ENCODE measurements around the gene FSCN2.

FSCN2 gene

GRCh38 chr17:81527591-81528383 lies at the start of gene FSCN2:
FSCN2 (plus strand) TSS chr17:81528377; CDS start chr17:81528532, 155 bp downstream.
- no peak for DNase-seq (ENCODE audit: low read depth)

GRCh38 chr17:81479175-81480071 lies 48.8 kb upstream of the FSCN2 start:
- no peak for DNase-seq (ENCODE audit: low read depth)

GRCh38 chr17:81480140-81481072 lies 47.8 kb upstream of the FSCN2 start:
- peak; percentile 15 for DNase-seq (ENCODE audit: low read depth)

- peak; percentile 44 for DNase-seq (ENCODE audit: low read depth)
Observed at GRCh38 chr17:81481073-81481799, 46.9 kb upstream of the FSCN2 start.

- DNase-seq (ENCODE audit: low read depth) = no peak
Observed at GRCh38 chr17:81481815-81482505, 46.2 kb upstream of the FSCN2 start.

GRCh38 chr17:81482673-81483072 lies 45.5 kb upstream of the FSCN2 start:
- no peak for DNase-seq (ENCODE audit: low read depth)

GRCh38 chr17:81483085-81483861 lies 44.9 kb upstream of the FSCN2 start:
- no peak for DNase-seq (ENCODE audit: low read depth)

GRCh38 chr17:81483862-81484194 lies 44.3 kb upstream of the FSCN2 start:
- DNase-seq (ENCODE audit: low read depth) = no peak

- DNase-seq (ENCODE audit: low read depth) = peak; percentile 69
Observed at GRCh38 chr17:81484195-81484979, 43.8 kb upstream of the FSCN2 start.

- no peak for DNase-seq (ENCODE audit: low read depth)
Observed at GRCh38 chr17:81486199-81486810, 41.9 kb upstream of the FSCN2 start.

GRCh38 chr17:81487089-81487486 lies 41.1 kb upstream of the FSCN2 start:
- no peak for DNase-seq (ENCODE audit: low read depth)

- peak; percentile 52 for DNase-seq (ENCODE audit: low read depth)
Observed at GRCh38 chr17:81487487-81488275, 40.5 kb upstream of the FSCN2 start.

GRCh38 chr17:81488276-81488860 lies 39.8 kb upstream of the FSCN2 start:
- DNase-seq (ENCODE audit: low read depth) = peak; percentile 9

- no peak for DNase-seq (ENCODE audit: low read depth)
Observed at GRCh38 chr17:81489012-81489997, 38.9 kb upstream of the FSCN2 start.

GRCh38 chr17:81489998-81490992 lies 37.9 kb upstream of the FSCN2 start:
- DNase-seq (ENCODE audit: low read depth) = no peak
